HepG2 (cell line): ENCODE measurements around the gene NMRAL1. TPM values are rescaled to one million over a fixed set of nuclear protein-coding genes. Genes with fewer than 3 reads are reported as not detected.

Source experiments
- AGO1 ChIP-seq: fragments of 200-400 bp; formaldehyde crosslinking; IDR thresholded peaks from 2 replicates; pipeline ENCODE4 v1.6.1; 2017; ENCODE audit warnings: mild to moderate bottlenecking, low read depth, low read length, moderate library complexity; ENCODE audit not compliant: poor library complexity, severe bottlenecking
- AKNA ChIP-seq: sonication (generic); formaldehyde crosslinking; IDR thresholded peaks from 2 replicates; pipeline ENCODE4 v1.4.0; 2020; ENCODE audit warnings: missing genetic modification reagents, borderline replicate concordance
- ARID5B ChIP-seq: IDR thresholded peaks from 2 replicates; pipeline ENCODE4 v1.4.0; 2020; ENCODE audit warnings: mild to moderate bottlenecking, missing genetic modification reagents
- CBFB ChIP-seq: sonication (generic); formaldehyde crosslinking; IDR thresholded peaks from 2 replicates; pipeline ENCODE4 v1.4.0; 2020; ENCODE audit warnings: missing genetic modification reagents
- ESRRA ChIP-seq: sonication (generic); formaldehyde crosslinking; IDR thresholded peaks from 2 replicates; pipeline ENCODE4 v1.5.1; 2020; ENCODE audit warnings: mild to moderate bottlenecking, low read depth, missing genetic modification reagents
- GABPA ChIP-seq, 2 experiments: IDR thresholded peaks; 2 replicates each; pipeline ENCODE4 v1.6.1; 2011 to 2016; ENCODE audit warnings: low read depth in 2 of 2, low read length in 1 of 2, missing biosample characterization in 1 of 2, missing genetic modification characterization in 1 of 2
- GABPB1 ChIP-seq: IDR thresholded peaks from 2 replicates; pipeline ENCODE4 v1.6.1; 2016; ENCODE audit warnings: mild to moderate bottlenecking, missing genetic modification reagents, moderate library complexity, missing compliant biosample characterization
- RFX3 ChIP-seq: IDR thresholded peaks from 2 replicates; pipeline ENCODE4 v1.6.1; 2016; ENCODE audit warnings: missing biosample characterization, missing genetic modification reagents
- TFE3 ChIP-seq: IDR thresholded peaks from 2 replicates; pipeline ENCODE4 v1.6.1; 2016
- ZBTB37 ChIP-seq: sonication (generic); formaldehyde crosslinking; IDR thresholded peaks from 2 replicates; pipeline ENCODE4 v1.4.0; 2020; ENCODE audit warnings: mild to moderate bottlenecking, missing genetic modification reagents
- ZNF567 ChIP-seq: sonication (generic); formaldehyde crosslinking; IDR thresholded peaks from 2 replicates; pipeline ENCODE4 v1.8.1; 2023; ENCODE audit warnings: mild to moderate bottlenecking, missing genetic modification reagents, borderline replicate concordance
- polyA plus RNA-seq, 8 experiments: library from polyadenylated mRNA; depleted of rRNA in 3 of 8; stranded (reverse) in 7 of 8; unstranded in 1 of 8; fragments of >200 nt; fragmentation: Illumina TruSeq in 4 of 8; extraction: Trizol in 4 of 8; gene quantifications; 2 replicates each; pipeline versions ENCODE4 v1.2.1 to v1.2.3, GENCODE V29; 2011 to 2016; ENCODE audit warnings: low read depth in 4 of 8, missing spikeins in 1 of 8, mixed read lengths in 1 of 8; ENCODE audit not compliant: insufficient read depth in 1 of 8
- total RNA-seq, 5 experiments: library from RNA; depleted of rRNA; stranded (reverse); fragments of >200 nt; fragmentation: Illumina TruSeq; extraction: Trizol; gene quantifications; 2 replicates each; pipeline ENCODE4 v1.2.3, GENCODE V29; 2016; ENCODE audit warnings: low read depth in 1 of 5

NMRAL1 gene
- total and polyA plus RNA-seq, 2 of the 13 experiments (the other 11 are each of a cell fraction or from before 2014, with no cell fraction given) = 30.8 to 33.1 TPM

- TF ChIP-seq ARID5B (CRISPR knock-in tag) (0 out of 2 replicates have a peak, but pooled peaks have one; percentile 24), ESRRA (no peak), GABPA (IDR thresholded peaks at IDR 0.05; ENCODE audit: low read depth, low read length) (0 out of 2 replicates have a peak, but pooled peaks have one; percentile 25), GABPA (CRISPR knock-in tag; IDR thresholded peaks at IDR 0.05; ENCODE audit: low read depth) (no peak), AKNA (CRISPR knock-in tag) (no peak), TFE3 (CRISPR knock-in tag) (peak; percentile 49; the same call in 1 of the 2 replicates), ZNF567 (CRISPR knock-in tag) (0 out of 2 replicates have a peak, but pooled peaks have one; percentile 39), ZBTB37 (no peak), CBFB (peak; percentile 22; the same call in 1 of the 2 replicates), AGO1 (peak; percentile 12), RFX3 (no peak), GABPB1 (peak; percentile 41; the same call in 1 of the 2 replicates)
These were observed 58.0 kb downstream of the NMRAL1 start, which contains the start of gene CORO7 (continued) for GRCh38 chr16:4416200-4417032.
